NB4 (cell line): ENCODE measurements around the gene KCNG4.

ENCODE experiments used
- DNase-seq: peaks from one replicate; pipeline ENCODE4 v3.0.0; 2010; ENCODE audit warnings: low read depth
- H3K4me3 ChIP-seq: one replicate; pipeline ENCODE4 v1.5.1; 2011; ENCODE audit warnings: mild to moderate bottlenecking, low read depth, low read length, moderate library complexity
- MYC ChIP-seq: IDR thresholded peaks from 2 replicates; pipeline ENCODE4 v1.6.1; 2011; ENCODE audit warnings: low read depth, low read length
- POLR2A ChIP-seq: IDR thresholded peaks from 2 replicates; pipeline ENCODE4 v1.6.1; 2011; ENCODE audit warnings: mild to moderate bottlenecking; ENCODE audit not compliant: insufficient read length; ENCODE audit errors: extremely low read depth
- TF ChIP-seq, protein P1 (sequence below): IDR thresholded peaks from 2 replicates; pipeline ENCODE4 v1.6.1; 2011; ENCODE audit warnings: low read depth, low read length
- TF ChIP-seq, protein P2 (sequence below): IDR thresholded peaks from one replicate; pipeline ENCODE4 v1.5.1; 2012; ENCODE audit warnings: low read depth, low read length

KCNG4 gene

DNA sequence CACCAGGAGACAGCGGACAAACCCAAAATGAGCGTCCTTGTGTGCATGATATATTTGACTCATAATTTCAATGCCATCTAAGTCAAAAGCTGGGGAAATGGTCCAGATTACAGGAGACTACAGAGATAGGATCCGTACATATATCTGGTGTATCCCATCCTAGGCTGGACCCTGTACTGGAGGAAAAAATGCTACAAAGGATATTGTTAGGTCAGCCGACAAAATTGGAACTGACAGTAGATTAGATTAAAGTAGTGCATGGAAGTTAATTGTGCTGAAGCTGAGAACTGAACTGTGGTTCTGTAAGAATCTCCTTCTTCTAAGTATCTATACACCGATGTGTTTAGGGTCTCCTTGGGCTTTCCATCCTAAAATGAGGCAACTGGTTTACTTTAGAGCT, 24.3 kb downstream of the KCNG4 start:
- no peak for DNase-seq
- no peak overlapping the region for H3K4me3 ChIP-seq
- TF ChIP-seq MYC (no peak), POLR2A (no peak)
- TF ChIP-seq, protein P1, sequence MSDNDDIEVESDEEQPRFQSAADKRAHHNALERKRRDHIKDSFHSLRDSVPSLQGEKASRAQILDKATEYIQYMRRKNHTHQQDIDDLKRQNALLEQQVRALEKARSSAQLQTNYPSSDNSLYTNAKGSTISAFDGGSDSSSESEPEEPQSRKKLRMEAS = no peak
- TF ChIP-seq, protein P2, sequence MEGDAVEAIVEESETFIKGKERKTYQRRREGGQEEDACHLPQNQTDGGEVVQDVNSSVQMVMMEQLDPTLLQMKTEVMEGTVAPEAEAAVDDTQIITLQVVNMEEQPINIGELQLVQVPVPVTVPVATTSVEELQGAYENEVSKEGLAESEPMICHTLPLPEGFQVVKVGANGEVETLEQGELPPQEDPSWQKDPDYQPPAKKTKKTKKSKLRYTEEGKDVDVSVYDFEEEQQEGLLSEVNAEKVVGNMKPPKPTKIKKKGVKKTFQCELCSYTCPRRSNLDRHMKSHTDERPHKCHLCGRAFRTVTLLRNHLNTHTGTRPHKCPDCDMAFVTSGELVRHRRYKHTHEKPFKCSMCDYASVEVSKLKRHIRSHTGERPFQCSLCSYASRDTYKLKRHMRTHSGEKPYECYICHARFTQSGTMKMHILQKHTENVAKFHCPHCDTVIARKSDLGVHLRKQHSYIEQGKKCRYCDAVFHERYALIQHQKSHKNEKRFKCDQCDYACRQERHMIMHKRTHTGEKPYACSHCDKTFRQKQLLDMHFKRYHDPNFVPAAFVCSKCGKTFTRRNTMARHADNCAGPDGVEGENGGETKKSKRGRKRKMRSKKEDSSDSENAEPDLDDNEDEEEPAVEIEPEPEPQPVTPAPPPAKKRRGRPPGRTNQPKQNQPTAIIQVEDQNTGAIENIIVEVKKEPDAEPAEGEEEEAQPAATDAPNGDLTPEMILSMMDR = no peak

DNA sequence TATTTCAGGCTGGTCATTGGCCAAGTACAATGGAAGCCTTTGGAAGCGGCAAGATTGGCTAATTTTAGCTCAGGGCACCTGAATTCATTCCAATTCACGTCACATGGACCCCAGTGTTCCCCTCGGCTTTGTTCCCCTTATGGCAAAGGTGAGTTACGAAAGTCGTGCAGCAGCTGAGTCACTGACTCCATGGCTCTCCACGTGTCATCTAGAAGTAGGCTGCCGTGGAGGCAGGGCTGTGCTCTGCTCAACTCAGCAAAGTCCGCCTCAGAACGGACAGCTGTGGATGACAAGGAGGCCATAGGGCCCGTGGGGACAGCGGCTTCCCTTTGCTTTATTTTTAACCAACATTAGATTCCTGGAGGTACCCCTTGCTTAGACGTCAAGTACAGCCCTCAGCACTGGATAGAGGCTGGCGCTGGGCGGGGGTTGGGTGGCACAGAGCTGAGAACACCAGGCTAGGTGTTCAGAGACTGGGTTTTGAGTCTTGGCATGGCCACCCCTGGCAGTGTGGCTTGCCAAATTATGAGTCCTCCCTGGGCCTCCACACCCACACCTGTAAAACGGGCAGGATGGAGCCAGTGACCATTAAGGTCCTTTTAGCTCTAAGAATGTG, 25.3 kb downstream of the KCNG4 start:
- TF ChIP-seq MYC = peak; percentile 51; the same call in 1 of the 2 replicates
- no peak for TF ChIP-seq POLR2A
- TF ChIP-seq, protein P2 = no peak
- TF ChIP-seq, protein P1 = peak; percentile 63; the same call in 1 of the 2 replicates
- no peak overlapping the region for H3K4me3 ChIP-seq
- DNase-seq = peak; percentile 57

DNA sequence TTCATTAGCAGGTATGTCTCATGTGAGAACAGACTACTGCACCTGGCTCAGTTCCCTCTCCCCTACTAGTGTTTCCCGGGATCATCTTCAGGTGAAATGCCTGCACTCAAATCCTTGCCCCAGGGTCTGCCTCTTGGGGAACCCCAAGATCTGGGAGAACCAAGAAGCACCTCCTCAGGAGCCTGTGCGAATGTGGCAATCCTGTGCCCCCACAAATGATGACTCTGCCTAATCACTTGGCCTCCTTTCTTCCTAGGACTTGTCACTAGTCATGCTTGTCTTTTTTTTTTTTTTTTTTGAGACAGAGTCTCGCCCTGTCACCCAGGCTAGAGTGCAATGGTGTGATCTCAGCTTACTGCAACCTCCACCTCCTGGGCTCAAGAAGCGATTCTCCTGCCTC, 27.2 kb downstream of the KCNG4 start:
- no peak overlapping the region for H3K4me3 ChIP-seq
- no peak for DNase-seq
- TF ChIP-seq, protein P1 = no peak
- TF ChIP-seq, protein P2 = no peak
- no peak for TF ChIP-seq POLR2A
- no peak for TF ChIP-seq MYC

DNA sequence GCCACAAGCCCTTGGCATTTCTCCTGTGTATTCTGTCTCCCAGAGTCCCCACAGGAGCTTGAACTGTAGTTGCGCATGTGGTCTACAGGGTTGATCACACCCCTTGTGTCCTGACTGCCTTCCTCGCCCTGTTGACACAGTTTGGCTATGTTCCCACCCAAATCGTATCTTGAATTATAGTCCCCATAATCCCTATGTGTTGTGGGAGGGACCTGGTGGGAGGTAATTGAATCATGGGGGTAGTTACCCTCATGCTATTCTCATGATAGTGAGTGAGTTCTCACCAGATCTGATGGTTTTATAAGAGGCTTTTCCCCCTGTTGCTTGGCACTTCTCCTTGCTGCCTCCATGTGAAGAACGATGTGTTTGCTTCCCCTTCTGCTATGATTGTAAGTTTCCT, 27.7 kb downstream of the KCNG4 start:
- H3K4me3 ChIP-seq = no peak overlapping the region
- no peak for DNase-seq
- TF ChIP-seq POLR2A (no peak), MYC (no peak)
- TF ChIP-seq, protein P1 = no peak
- TF ChIP-seq, protein P2 = no peak

DNA sequence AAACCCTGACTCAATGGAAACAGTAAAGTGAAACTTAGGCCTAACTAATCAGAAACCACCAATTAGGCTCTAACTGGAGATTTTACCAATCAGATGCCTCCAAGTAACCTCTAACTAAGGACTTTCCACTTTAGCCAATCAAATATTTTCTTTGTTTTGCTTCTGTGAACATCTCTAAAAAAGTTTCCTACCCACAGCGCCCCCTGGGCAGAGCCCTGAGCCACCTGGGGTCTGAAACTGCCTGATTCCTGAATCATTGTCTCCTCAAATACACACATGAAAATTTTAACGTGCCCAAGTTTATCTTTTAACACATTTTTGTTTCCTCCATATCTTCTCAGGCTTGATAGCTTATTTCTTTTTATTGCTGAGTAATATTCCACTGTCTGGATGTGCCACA, 29.8 kb downstream of the KCNG4 start:
- peak; percentile 33 for DNase-seq
- TF ChIP-seq, protein P1 = no peak
- no peak for TF ChIP-seq MYC
- no peak for TF ChIP-seq POLR2A
- TF ChIP-seq, protein P2 = peak; percentile 37

DNA sequence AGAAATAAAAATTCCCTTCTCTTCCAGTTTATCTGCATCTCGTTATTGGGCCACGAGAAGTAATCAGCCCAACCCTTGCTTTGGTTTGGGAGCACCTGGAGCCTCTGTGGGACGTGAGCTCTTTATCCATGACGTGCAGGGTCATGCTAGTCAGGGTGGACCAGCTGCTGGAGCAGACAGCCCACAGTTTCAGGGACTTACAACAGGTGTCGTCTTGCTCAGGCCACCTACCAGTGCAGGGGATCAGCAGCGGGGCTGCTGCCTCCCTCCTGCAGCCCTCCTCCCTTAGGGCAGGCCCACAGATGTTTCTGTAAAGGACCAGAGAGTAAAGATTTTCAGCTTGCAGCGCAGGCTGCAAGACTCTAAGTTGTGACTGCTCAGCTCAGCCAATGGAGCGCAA, 31.9 kb downstream of the KCNG4 start:
- H3K4me3 ChIP-seq = no peak overlapping the region
- DNase-seq = no peak
- TF ChIP-seq POLR2A (no peak), MYC (no peak)
- TF ChIP-seq, protein P2 = no peak
- TF ChIP-seq, protein P1 = no peak

More for the DNA sequence above, 29.8 kb downstream of the KCNG4 start:
- H3K4me3 ChIP-seq = no peak overlapping the region
